Measurements from ENCODE around the gene TADA2A.
A peak's percentile ranks its signal among the peaks of the same experiment; 100 is the strongest.

TADA2A gene

GRCh38 chr17:37406635-37407461, at the start of gene TADA2A, which contains the start of gene ACACA:
TADA2A (plus strand) TSS chr17:37406886; CDS start chr17:37411366, 4,480 bp downstream.
ACACA (minus strand) TSS chr17:37406836; CDS start chr17:37406299, 537 bp downstream.
- peak; percentile 74 for DNase-seq (ENCODE audit: low read depth)

- DNase-seq (ENCODE audit: low read depth): peak; percentile 65
Measured at GRCh38 chr17:37358098-37358829, 48.4 kb upstream of the TADA2A start.

GRCh38 chr17:37358830-37359681, 47.6 kb upstream of the TADA2A start:
- peak; percentile 94 for DNase-seq (ENCODE audit: low read depth)

- DNase-seq (ENCODE audit: low read depth): peak; percentile 31
Measured at GRCh38 chr17:37359682-37360188, 47.0 kb upstream of the TADA2A start.

- peak; percentile 27 for DNase-seq (ENCODE audit: low read depth)
Measured at GRCh38 chr17:37360632-37361031, 46.1 kb upstream of the TADA2A start.

GRCh38 chr17:37361543-37361942, 45.1 kb upstream of the TADA2A start:
- DNase-seq (ENCODE audit: low read depth): no peak

- DNase-seq (ENCODE audit: low read depth): peak; percentile 24
Measured at GRCh38 chr17:37365589-37365988, 41.1 kb upstream of the TADA2A start.

- peak; percentile 70 for DNase-seq (ENCODE audit: low read depth)
Measured at GRCh38 chr17:37368577-37368976, 38.1 kb upstream of the TADA2A start.

GRCh38 chr17:37373530-37374159, 33.0 kb upstream of the TADA2A start:
- peak; percentile 85 for DNase-seq (ENCODE audit: low read depth)

- DNase-seq (ENCODE audit: low read depth): no peak
Measured at GRCh38 chr17:37375706-37376105, 31.0 kb upstream of the TADA2A start, which contains the start of gene C17orf78. C17orf78 (plus strand) TSS chr17:37375985; CDS start chr17:37376093, 108 bp downstream.

- no peak for DNase-seq (ENCODE audit: low read depth)
Measured at GRCh38 chr17:37382056-37382455, 24.6 kb upstream of the TADA2A start.

GRCh38 chr17:37384560-37385149, 22.0 kb upstream of the TADA2A start:
- DNase-seq (ENCODE audit: low read depth): peak; percentile 39

GRCh38 chr17:37385474-37385990, 21.2 kb upstream of the TADA2A start:
- DNase-seq (ENCODE audit: low read depth): no peak

- no peak for DNase-seq (ENCODE audit: low read depth)
Measured at GRCh38 chr17:37386462-37386861, 20.2 kb upstream of the TADA2A start.

- peak; percentile 56 for DNase-seq (ENCODE audit: low read depth)
Measured at GRCh38 chr17:37388266-37388665, 18.4 kb upstream of the TADA2A start.

GRCh38 chr17:37389160-37389559, 17.5 kb upstream of the TADA2A start:
- DNase-seq (ENCODE audit: low read depth): no peak

- peak; percentile 51 for DNase-seq (ENCODE audit: low read depth)
Measured at GRCh38 chr17:37391146-37391545, 15.5 kb upstream of the TADA2A start.

GRCh38 chr17:37392024-37392590, 14.6 kb upstream of the TADA2A start:
- DNase-seq (ENCODE audit: low read depth): peak; percentile 86

- no peak for DNase-seq (ENCODE audit: low read depth)
Measured at GRCh38 chr17:37393352-37393751, 13.3 kb upstream of the TADA2A start.

GRCh38 chr17:37399265-37399803, 7.4 kb upstream of the TADA2A start:
- DNase-seq (ENCODE audit: low read depth): peak; percentile 18

All from iris pigment epithelial cell (primary cell).